NCI-H774 (cell line): ENCODE data around the gene DOP1A.

ENCODE experiments used
- DNase-seq: peaks from one replicate; lab custom pipeline; 2025; lab: John Stamatoyannopoulos, UW

Gene DOP1A

GRCh38 chr6:83067448-83068439 lies at the start of gene DOP1A:
TSS of gene DOP1A (plus strand) at chr6:83067671. CDS start at chr6:83096978, 29,307 bp downstream.
- peak; percentile 99 for DNase-seq

- DNase-seq: peak; percentile 27
Observed at GRCh38 chr6:83019741-83020140, 47.7 kb upstream of the DOP1A start.

- no peak for DNase-seq
Observed at GRCh38 chr6:83031689-83032088, 35.8 kb upstream of the DOP1A start.

GRCh38 chr6:83038246-83038645 lies 29.2 kb upstream of the DOP1A start:
- no peak for DNase-seq

GRCh38 chr6:83042467-83043053 lies 24.9 kb upstream of the DOP1A start:
- DNase-seq: no peak

- no peak for DNase-seq
Observed at GRCh38 chr6:83044091-83044768, 23.2 kb upstream of the DOP1A start.

GRCh38 chr6:83047065-83047754 lies 20.3 kb upstream of the DOP1A start:
- DNase-seq: no peak

- DNase-seq: peak; percentile 52
Observed at GRCh38 chr6:83051377-83052172, 15.9 kb upstream of the DOP1A start.

- no peak for DNase-seq
Observed at GRCh38 chr6:83053678-83054077, 13.8 kb upstream of the DOP1A start.

- peak; percentile 70 for DNase-seq
Observed at GRCh38 chr6:83055366-83055964, 12.0 kb upstream of the DOP1A start.

GRCh38 chr6:83057705-83058321 lies 9.7 kb upstream of the DOP1A start:
- DNase-seq: peak; percentile 78

- DNase-seq: no peak
Observed at GRCh38 chr6:83061190-83061589, 6.3 kb upstream of the DOP1A start.

- no peak for DNase-seq
Observed at GRCh38 chr6:83062225-83062624, 5.2 kb upstream of the DOP1A start.

GRCh38 chr6:83065511-83066192 lies 1.8 kb upstream of the DOP1A start, which contains the start of gene UBE3D:
TSS of gene UBE3D (minus strand) at chr6:83065841. CDS start at chr6:83065718, 123 bp downstream.
- peak; percentile 94 for DNase-seq

- no peak for DNase-seq
Observed at GRCh38 chr6:83068616-83069015, 1.1 kb downstream of the DOP1A start.

GRCh38 chr6:83069633-83070032 lies 2.2 kb downstream of the DOP1A start:
- DNase-seq: no peak

GRCh38 chr6:83071023-83071422 lies 3.6 kb downstream of the DOP1A start:
- no peak for DNase-seq

- no peak for DNase-seq
Observed at GRCh38 chr6:83071707-83072106, 4.2 kb downstream of the DOP1A start.

- DNase-seq: no peak
Observed at GRCh38 chr6:83072726-83073125, 5.3 kb downstream of the DOP1A start.

GRCh38 chr6:83073615-83074014 lies 6.1 kb downstream of the DOP1A start:
- DNase-seq: no peak
